COLO668 (cell line): ENCODE measurements around the gene RPL13A.

Experiments used
- DNase-seq: peaks from one replicate; lab custom pipeline; 2025; ENCODE audit not compliant: unreplicated experiment; lab: John Stamatoyannopoulos, UW

Gene RPL13A

DNA sequence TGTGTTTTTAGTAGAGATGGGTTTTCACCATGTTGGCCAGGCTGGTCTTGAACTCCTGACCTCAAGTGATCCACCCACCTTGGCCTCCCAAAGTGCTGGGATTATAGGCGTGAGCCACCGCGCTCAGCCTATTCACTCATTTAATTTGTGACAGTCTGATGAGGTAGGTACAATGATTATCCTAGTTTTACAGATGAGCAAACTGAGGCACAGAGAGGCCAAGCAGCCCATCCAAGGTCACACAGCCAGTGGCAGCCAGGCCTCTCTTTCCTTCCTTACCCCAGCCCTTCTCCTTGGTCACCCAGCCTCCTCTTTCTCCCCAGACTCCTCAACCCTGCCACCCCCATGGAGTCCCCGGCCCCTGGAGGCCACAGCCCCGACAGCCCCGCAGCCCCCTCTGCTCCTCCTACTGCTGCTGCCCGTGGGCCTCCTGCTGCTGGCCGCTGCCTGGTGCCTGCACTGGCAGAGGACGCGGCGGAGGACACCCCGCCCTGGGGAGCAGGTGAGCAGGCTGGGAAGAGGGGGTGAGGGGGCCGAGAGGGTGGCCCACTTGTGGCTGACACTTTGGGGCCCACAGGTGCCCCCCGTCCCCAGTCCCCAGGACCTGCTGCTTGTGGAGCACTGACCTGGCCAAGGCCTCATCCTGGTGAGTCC lies 7.3 kb upstream of the RPL13A start:
- DNase-seq = no peak

DNA sequence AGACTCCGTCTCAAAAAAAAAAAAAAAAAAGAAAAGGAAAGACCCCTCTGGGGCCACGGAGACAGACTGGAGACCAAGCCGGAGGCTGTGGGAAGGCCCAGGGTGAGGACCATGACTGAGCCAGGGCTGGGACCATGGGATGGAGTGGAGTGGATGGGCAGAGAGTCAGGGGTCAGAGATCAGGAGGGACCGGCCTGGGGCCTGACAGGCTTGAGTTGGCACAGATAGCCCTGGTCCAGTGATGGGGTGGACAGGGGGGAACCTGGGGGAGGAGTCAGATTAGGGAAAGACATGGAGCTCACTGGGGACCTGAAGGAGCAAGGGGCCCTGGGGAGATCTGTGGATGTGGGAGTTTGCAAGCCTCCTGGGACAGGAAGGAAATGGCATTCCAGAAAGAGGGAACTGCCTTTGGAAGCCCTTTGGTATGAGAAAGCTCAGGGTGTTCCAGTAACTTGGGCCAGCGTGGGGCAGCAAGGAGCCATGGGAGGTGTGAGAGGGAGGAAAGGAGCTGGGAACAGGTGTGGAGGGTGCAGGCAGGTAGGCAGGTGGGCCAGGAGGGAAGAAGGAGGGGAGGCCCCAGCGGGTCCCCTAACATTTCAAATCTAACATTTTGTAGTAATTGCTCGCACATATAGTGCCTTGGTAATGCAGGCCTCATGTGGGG lies 6.3 kb upstream of the RPL13A start:
- no peak for DNase-seq

DNA sequence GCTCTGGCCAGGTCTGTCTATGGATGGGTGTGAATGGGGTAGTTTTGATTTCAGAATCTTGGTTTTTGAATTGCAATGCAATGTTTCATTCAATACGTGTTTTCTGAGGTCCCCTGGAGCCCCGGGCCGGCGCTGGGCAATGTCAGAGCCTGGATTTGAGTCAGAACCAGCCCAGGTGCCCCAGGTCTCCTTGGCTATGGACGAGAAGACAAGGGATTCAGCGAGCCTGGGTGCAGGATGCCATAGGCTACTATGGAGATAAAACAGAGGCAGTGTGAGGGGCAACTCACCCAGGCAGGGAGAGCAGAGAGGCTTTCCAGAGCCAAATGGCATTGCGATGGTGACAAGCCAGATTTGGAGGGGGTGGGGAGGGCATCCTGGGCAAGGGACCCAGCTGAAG lies 1.2 kb upstream of the RPL13A start:
- no peak for DNase-seq

DNA sequence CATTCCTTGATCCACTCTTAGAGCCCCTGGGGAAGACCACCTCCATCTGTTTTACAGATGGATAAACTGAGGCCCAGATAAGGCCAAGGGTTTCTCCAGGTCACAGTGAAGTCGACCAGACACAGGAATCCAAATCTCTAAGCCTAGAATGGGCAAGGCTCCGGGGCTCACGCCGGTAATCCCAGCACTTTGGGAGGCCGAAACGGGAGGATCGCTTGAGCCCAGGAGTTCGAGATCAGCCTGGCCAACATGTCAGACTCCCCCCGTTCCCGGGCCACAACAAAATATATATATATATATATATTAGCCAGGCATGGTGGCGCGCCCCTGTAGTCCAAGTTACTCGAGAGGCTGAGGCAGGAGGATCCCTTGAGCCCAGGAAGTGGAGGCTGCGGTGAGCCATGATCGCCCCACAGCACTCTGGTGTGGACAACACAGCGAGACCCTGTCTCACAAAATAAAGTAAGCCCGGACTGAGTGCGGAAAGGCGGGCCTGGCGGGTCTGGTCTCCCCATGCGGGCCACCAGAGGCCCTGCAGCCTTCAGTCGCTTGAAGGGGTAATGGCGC lies 615 bp upstream of the RPL13A start:
- DNase-seq = no peak

DNA sequence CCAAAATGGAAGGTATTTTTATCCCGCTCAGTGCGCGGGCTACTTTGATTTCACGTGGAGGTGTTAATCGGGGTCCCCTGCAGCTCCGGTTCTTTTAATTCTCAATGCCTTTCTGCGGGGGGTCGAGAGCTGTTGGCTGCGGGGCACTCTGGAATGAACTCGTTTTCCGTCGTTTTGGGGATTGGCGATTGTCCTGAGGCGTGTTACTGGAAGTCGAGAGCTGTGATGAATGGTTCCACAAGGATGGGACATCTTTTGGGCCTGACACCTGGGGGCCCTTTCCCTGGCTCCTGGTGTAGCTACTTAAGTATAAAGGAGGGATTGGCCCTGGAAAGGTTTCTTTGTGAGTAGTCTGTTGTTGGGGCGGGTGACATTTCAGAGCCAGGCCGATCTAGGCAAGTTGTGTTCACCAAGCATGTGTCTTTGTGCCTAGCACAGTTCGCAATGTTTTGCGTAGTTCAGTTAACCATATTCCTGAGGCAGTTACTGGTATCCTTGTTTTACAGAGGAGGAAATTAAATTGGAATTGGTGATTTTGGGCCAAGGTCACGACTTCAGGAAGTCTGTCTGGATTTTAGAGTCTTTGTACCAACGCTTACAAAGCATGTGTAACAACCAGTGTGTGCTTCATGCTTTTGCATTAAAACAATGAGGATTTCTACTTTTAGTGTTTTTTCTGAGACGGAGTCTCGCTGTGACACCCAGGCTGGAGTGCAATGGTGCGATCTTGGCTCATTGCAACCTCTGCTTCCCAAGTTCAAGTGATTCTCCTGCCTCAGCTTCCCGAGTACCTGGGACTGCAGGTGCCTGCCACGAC lies 846 bp downstream of the RPL13A start:
- no peak for DNase-seq

DNA sequence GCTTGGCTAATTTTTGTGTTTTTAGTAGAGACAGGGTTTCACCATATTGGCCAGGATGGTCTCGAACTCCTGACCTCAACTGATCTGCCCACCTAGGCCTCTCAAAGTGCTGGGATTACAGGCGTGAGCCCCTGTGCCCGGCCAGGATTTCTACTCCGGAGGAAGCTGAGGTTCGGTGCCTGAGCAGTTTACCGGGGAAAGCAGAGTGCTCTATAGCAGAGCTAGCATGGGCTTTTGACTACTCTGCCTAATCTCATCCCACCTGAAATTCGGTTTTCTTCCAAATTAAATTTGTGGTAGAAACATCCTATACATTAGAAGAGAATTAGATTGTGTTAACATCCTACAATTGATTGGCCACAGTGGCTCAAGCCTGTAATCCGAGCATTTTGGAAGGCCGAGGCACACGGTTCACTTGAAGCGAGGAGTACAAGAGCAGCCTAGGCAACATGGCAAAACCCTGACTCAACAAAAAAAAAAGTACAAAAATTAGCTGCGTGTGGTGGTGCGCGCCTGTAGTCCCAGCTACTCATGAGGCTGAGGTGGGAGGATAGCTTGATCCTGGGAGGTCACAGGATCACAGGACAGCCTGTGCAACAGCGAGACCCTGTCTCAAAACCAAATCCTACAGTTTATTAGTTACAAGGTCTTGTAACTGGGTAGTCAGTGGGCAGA lies 1.6 kb downstream of the RPL13A start:
- no peak for DNase-seq

DNA sequence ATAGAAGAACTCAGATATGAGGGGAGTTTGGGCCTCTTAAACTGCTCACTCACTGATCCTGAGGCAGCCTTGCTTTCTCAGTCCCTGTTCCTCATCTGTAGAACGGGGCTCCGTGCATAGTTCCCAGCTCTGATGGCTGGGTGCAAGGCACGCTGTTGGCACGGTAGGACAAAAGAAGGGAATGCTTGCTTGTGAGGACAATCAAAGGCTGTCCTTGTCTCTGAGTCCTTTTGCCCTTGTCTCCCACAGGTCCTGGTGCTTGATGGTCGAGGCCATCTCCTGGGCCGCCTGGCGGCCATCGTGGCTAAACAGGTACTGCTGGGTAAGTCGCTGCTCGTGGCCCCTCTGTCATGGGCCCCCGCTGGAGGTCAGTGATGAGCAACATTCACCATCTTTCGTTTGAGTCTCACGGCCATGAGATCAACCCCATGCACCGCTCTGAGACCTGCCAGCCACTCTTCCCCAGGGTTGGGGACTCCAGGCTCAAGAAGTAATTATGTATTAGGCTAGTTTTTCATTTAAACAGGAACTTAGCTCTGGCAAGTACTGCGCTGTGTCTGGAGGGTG lies 2.3 kb downstream of the RPL13A start:
- no peak for DNase-seq

DNA sequence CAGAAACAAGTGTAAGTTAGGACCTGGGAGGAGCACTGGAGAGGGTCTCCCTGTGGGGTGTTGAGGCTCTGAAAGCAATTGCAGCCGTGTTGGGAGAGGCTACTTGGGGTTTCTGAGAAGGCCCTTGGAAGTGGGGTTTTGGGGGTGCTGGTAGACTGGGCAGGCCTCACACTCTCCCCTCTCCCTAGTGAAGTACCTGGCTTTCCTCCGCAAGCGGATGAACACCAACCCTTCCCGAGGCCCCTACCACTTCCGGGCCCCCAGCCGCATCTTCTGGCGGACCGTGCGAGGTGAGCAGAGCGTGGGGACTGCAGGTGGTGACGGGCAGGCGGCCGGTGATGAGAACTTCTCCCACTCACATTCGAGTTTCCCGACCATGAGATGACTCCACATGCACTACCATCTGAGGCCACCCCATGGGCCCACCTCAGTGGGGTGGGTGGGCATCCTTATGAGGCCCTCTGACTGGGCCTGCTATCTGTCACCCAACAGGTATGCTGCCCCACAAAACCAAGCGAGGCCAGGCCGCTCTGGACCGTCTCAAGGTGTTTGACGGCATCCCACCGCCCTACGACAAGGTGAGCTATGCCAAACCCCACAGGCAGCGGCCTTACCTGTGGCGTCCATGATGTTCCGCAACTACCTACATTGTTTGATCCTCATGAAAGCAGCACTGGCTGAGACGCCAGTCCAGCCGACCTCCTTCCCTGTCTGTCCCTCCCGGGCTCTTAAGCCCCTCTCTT lies 3.0 kb downstream of the RPL13A start:
- no peak for DNase-seq

DNA sequence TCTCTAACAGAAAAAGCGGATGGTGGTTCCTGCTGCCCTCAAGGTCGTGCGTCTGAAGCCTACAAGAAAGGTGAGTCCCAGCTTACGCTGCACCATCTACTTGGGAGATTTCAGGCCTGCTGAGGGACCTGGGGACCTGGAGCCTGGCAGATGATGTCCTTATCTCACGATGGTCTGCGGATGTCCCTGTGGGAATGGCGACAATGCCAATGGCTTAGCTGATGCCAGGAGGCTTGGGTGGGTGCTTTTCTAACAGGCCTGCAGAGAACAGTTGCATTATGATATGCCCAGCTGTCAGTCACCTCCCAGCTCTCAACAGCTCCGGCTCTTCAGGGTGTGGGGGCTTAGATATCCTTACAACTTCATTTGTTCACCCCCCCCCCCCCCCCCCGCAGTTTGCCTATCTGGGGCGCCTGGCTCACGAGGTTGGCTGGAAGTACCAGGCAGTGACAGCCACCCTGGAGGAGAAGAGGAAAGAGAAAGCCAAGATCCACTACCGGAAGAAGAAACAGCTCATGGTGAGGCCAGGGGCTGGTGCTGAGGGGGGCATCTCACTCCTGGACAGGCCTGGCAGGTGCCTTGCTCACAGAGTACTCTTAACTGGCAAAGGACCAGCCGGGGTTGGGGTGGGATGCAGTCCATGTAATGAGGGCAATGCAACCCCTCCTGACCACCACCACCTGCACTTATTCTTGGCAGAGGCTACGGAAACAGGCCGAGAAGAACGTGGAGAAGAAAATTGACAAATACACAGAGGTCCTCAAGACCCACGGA lies 3.8 kb downstream of the RPL13A start:
- no peak for DNase-seq

DNA sequence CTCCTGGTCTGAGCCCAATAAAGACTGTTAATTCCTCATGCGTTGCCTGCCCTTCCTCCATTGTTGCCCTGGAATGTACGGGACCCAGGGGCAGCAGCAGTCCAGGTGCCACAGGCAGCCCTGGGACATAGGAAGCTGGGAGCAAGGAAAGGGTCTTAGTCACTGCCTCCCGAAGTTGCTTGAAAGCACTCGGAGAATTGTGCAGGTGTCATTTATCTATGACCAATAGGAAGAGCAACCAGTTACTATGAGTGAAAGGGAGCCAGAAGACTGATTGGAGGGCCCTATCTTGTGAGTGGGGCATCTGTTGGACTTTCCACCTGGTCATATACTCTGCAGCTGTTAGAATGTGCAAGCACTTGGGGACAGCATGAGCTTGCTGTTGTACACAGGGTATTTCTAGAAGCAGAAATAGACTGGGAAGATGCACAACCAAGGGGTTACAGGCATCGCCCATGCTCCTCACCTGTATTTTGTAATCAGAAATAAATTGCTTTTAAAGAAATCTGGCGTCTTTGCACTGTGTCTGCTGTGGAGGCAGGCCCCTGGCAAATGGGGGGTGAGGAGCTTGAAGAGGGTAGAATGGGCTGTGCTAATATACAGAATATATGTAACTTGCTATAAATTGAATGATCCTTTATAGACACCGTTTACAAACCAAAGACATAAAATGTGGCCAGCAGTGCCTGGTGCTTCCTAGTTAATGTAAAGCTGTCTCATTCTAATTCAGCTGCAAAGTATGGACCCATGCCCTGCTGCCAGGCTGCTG lies 4.6 kb downstream of the RPL13A start:
- no peak for DNase-seq

DNA sequence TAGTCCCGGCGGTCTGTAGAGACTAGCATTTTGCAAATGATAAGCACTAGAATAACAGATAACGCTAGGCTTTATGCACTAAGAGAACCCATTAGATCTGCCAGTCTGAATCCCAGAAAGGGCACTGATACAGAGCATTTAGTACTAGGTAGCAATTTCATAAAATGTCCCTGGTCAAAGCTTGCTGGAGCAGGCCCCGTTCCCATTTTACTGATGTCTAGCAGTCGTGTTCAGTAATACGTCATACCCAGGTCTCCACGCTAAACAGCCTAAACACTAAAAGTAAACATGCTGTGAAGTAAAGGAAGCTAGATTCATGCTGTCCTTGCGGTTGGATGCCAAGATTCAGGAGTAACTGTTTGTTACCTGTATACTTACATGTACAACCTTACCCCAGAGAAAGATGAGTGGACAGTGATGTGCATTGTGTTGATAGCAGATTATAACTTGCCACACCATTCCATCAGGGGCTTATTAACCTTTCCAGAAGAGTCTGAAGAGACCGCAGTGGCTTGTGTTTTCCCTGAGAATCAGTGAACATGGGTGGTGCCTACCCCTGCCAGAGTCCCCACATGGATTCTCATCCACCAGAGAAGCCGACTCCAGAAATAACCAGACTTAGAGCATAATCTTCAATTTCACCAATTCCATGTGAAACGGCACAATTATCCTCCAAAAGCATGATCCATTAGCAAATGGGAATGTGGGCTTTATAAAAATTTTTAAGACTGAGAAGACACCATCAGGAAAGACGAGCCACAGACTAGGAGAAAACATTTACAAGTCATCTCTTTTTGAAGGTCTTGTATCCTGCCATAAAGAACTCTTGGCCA lies 5.4 kb downstream of the RPL13A start:
- no peak for DNase-seq

DNA sequence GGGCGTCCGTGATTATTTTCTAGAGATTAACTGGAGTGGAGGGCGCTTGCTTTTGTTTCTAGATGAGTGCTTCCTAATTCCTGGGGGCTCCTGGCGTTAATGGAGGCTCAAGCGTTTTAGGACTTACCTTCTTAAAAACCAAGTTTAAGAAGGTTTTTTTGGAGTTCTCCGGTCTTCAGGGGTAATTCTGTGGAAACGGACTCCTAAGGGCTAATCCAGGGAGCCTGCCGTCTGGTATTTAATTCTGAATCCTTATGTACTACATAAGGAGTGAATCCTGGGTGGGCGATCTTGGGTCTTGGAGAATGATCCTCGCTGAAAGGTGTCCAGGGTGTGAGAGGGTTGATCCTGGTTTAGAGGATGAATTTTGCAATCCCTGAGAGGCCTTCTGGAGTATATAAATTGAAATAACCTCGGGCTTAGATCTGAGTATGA lies 9.2 kb downstream of the RPL13A start:
- no peak for DNase-seq

DNA sequence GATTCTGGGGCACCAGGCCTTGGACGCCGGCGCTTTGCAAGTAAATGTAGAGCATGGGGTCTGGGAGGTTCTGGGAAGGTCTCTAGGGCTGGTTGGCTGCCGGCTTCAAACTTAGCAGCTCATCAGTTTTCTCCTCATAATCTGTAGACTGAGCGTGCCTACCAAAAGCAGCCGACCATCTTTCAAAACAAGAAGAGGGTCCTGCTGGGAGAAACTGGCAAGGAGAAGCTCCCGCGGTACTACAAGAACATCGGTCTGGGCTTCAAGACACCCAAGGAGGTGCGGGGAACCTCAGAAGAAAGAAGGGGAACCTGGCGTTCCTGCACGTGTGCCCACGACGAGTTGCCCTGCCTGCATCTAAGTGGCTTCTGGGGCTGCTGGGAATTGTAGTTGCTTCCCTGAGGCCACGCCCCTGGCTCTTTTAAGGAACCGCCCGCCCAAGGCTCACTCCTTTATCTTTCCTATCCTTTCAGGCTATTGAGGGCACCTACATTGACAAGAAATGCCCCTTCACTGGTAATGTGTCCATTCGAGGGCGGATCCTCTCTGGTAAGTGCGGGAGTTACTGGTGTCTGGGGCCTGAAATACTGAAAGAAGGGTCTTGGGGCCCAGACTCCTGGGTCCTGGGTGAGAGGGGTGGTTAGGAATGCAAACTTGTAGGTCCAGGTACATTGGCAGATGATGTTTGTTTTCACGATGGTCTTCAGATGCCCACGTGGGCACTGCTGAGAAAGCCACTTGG lies 9.8 kb downstream of the RPL13A start:
- peak; percentile 57 for DNase-seq

DNA sequence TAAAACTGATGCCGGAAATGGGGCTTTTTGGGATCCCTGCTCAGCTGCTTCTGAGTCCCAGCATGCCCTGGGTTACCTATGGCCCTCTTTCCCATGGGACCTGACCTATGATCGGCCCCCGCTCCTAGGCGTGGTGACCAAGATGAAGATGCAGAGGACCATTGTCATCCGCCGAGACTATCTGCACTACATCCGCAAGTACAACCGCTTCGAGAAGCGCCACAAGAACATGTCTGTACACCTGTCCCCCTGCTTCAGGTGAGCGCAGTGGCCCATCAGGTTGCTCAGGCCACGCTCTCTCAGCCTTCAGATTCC lies 10.3 kb downstream of the RPL13A start:
- DNase-seq = no peak

DNA sequence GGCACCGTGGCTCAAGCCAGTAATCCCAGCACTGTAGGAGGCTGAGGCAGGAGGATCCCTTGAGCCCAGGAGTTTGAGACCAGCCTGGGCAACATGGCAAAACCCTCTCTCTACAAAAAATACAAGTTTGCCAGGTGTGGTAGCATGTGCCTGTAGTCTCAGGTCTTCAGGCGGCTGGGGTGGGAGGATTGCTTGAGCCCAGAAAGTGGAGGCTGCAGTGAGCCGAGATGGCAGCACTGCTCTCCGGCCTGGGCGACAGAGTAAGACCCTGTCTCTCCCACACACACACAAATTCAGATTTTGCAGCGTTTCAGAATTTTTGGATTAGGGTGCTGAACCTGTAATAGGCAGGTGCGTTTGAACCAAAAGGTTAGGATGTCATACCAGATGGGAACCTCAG lies 11.1 kb downstream of the RPL13A start:
- no peak for DNase-seq

DNA sequence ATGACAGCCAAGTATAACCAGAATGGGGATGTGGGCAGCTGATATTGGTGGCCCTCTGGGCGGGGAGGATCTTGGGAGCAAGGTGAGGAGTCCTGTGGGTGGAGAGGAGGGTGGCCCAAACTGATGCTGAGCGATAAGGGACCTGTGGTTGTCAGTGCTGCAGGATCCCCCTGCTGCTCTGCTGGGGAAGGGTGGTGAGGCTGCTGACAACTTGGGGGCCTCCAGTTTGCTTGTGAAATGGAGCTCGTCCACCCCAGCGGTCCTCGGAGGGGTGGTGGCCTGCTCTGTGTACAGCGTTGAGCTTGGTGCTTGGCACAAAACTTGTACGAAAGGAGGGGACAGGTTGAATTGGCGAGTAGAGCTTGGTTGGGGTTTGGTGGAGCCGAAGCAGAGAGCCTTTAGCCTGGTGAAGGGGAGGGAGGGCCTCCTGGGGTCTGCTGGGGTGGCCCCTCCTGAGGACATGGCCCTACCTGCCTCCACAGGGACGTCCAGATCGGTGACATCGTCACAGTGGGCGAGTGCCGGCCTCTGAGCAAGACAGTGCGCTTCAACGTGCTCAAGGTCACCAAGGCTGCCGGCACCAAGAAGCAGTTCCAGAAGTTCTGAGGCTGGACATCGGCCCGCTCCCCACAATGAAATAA lies 11.7 kb downstream of the RPL13A start:
- no peak for DNase-seq
